Prostate gland (tissue), 2 donors: ENCODE data around the gene FXYD2.

ENCODE experiments used
- POLR2A ChIP-seq: fragments of 450-650 bp; IDR thresholded peaks from one replicate; pipeline ENCODE4 v1.6.1; 2016; ENCODE audit warnings: antibody characterized with exemption, mild to moderate bottlenecking
- POLR2AphosphoS5 ChIP-seq: sonication (generic); formaldehyde crosslinking; IDR thresholded peaks from one replicate; pipeline ENCODE4 v1.6.1; 2017; ENCODE audit warnings: antibody characterized with exemption
- TF ChIP-seq, protein P1 (sequence below), 4 experiments: fragments of 200-600 bp in 2 of 4; fragments of 450-650 bp in 2 of 4; sonication (generic) in 2 of 4; IDR thresholded peaks; 1 replicate in 3 of 4; 2 replicates in 1 of 4; pipeline ENCODE4 v1.5.1; 2016 to 2019; ENCODE audit warnings: antibody characterized with exemption in 4 of 4, mild to moderate bottlenecking in 2 of 4, moderate library complexity in 2 of 4

- TF ChIP-seq, protein P1, sequence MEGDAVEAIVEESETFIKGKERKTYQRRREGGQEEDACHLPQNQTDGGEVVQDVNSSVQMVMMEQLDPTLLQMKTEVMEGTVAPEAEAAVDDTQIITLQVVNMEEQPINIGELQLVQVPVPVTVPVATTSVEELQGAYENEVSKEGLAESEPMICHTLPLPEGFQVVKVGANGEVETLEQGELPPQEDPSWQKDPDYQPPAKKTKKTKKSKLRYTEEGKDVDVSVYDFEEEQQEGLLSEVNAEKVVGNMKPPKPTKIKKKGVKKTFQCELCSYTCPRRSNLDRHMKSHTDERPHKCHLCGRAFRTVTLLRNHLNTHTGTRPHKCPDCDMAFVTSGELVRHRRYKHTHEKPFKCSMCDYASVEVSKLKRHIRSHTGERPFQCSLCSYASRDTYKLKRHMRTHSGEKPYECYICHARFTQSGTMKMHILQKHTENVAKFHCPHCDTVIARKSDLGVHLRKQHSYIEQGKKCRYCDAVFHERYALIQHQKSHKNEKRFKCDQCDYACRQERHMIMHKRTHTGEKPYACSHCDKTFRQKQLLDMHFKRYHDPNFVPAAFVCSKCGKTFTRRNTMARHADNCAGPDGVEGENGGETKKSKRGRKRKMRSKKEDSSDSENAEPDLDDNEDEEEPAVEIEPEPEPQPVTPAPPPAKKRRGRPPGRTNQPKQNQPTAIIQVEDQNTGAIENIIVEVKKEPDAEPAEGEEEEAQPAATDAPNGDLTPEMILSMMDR (IDR thresholded peaks at IDR 0.05), result no peak
- TF ChIP-seq POLR2A, result no peak
- TF ChIP-seq POLR2AphosphoS5, result no peak
These were observed 14.9 kb upstream of the FXYD2 start for GRCh38 chr11:117839380-117839881.
